Peyer's patch (tissue), 4 donors: ENCODE results near the gene SIL1.

Experiments
- POLR2A ChIP-seq, 2 donors: fragments of 450-650 bp; IDR thresholded peaks; one replicate each; pipeline ENCODE4 v1.5.1; 2017; ENCODE audit warnings: antibody characterized with exemption in 2 of 2, mild to moderate bottlenecking in 2 of 2, moderate library complexity in 2 of 2
- TF ChIP-seq, protein P1 (sequence below), 6 experiments: fragments of 450-650 bp in 4 of 6; fragments of 200-600 bp in 2 of 6; sonication (generic) in 1 of 6; IDR thresholded peaks; one replicate each; pipeline ENCODE4 v1.5.1; 2017 to 2019; ENCODE audit warnings: antibody characterized with exemption in 6 of 6, mild to moderate bottlenecking in 3 of 6, moderate library complexity in 1 of 6

DNA sequence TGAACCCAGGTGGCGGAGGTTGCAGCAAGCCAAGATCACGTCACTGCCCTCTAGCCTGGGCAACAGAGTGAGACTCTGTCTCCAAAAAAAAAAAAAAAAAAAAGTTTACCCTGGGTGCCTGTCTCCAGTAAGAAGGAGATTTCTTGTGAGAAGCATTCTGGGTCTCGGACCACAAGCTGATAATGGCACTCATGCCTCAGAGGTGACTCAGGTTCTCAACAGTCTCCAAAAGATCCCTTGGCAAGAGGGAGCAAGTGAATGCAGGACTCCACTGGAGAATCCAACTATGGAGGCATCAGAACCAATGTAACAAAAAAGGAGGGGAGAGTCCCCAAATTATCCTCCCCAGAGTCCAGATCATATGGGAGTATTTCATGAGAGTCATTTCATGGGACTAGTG is 217.0 kb downstream of the SIL1 start:
- TF ChIP-seq, protein P1, sequence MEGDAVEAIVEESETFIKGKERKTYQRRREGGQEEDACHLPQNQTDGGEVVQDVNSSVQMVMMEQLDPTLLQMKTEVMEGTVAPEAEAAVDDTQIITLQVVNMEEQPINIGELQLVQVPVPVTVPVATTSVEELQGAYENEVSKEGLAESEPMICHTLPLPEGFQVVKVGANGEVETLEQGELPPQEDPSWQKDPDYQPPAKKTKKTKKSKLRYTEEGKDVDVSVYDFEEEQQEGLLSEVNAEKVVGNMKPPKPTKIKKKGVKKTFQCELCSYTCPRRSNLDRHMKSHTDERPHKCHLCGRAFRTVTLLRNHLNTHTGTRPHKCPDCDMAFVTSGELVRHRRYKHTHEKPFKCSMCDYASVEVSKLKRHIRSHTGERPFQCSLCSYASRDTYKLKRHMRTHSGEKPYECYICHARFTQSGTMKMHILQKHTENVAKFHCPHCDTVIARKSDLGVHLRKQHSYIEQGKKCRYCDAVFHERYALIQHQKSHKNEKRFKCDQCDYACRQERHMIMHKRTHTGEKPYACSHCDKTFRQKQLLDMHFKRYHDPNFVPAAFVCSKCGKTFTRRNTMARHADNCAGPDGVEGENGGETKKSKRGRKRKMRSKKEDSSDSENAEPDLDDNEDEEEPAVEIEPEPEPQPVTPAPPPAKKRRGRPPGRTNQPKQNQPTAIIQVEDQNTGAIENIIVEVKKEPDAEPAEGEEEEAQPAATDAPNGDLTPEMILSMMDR (IDR thresholded peaks at IDR 0.05): no peak
- no peak for TF ChIP-seq POLR2A (IDR thresholded peaks at IDR 0.05)
